Fibroblast of lung (primary cell): Measurements from ENCODE around the gene RDH14. TPM values are rescaled to one million over a fixed set of nuclear protein-coding genes. Genes with fewer than 3 reads are reported as not detected.

Experiments used
- DNase-seq, 2 donors: peaks; one replicate each; pipeline versions ENCODE4 v3.0.0 to v3.0.0-alpha.2; 2010; ENCODE audit warnings: low read depth in 2 of 2
- H2AFZ ChIP-seq: 2 replicates; pipeline ENCODE4 v1.5.1; 2012; ENCODE audit warnings: low read length, control low read depth, inconsistent platforms
- H3K27ac ChIP-seq: 2 replicates; pipeline ENCODE4 v1.5.1; 2011; ENCODE audit warnings: low read length, control low read depth; ENCODE audit not compliant: insufficient read depth
- H3K27me3 ChIP-seq: 2 replicates; pipeline ENCODE4 v1.5.1; 2011; ENCODE audit warnings: mild to moderate bottlenecking, low read length; ENCODE audit not compliant: control insufficient read depth, insufficient read depth
- H3K36me3 ChIP-seq: 2 replicates; pipeline ENCODE4 v1.5.1; 2011; ENCODE audit warnings: low read length; ENCODE audit not compliant: control insufficient read depth, insufficient read depth
- H3K4me1 ChIP-seq: 2 replicates; pipeline ENCODE4 v1.5.1; 2011; ENCODE audit warnings: low read length; ENCODE audit not compliant: control insufficient read depth, insufficient read depth; ENCODE audit errors: extremely low read depth
- H3K4me2 ChIP-seq: 2 replicates; pipeline ENCODE4 v1.5.1; 2011; ENCODE audit warnings: low read length, control low read depth; ENCODE audit not compliant: insufficient read depth; ENCODE audit errors: extremely low read depth
- H3K4me3 ChIP-seq, 4 experiments: fragments of 200-600 bp in 1 of 4; sonication (generic) in 1 of 4; replicated peaks in 1 of 4; 2 replicates each; pipeline ENCODE4 v1.5.1; 2011 to 2016; ENCODE audit warnings: low read length in 4 of 4, low read depth in 3 of 4, mild to moderate bottlenecking in 3 of 4, control low read depth in 2 of 4, inconsistent platforms in 1 of 4, mixed read lengths in 1 of 4; ENCODE audit not compliant: insufficient read depth in 1 of 4; ENCODE audit errors: control extremely low read depth in 1 of 4
- H3K79me2 ChIP-seq: 2 replicates; pipeline ENCODE4 v1.5.1; 2012; ENCODE audit warnings: mild to moderate bottlenecking, low read length, inconsistent platforms; ENCODE audit not compliant: control insufficient read depth, insufficient read depth
- H3K9ac ChIP-seq: 2 replicates; pipeline ENCODE4 v1.5.1; 2011; ENCODE audit warnings: mild to moderate bottlenecking, low read length, control low read depth; ENCODE audit not compliant: insufficient read depth
- H3K9me3 ChIP-seq: 2 replicates; pipeline ENCODE4 v1.5.1; 2012; ENCODE audit warnings: low read depth, low read length; ENCODE audit not compliant: control insufficient read depth, insufficient read depth
- H4K20me1 ChIP-seq: 2 replicates; pipeline ENCODE4 v1.5.1; 2011; ENCODE audit warnings: low read length; ENCODE audit not compliant: control insufficient read depth, insufficient read depth; ENCODE audit errors: extremely low read depth
- CTCF ChIP-seq, 2 donors: IDR thresholded peaks in 1 of 2; conservative IDR thresholded peaks in 1 of 2; 1 replicate in 1 of 2; 2 replicates in 1 of 2; pipeline ENCODE4 v1.5.1; 2011 to 2012; ENCODE audit warnings: low read length in 2 of 2, control low read depth in 1 of 2, inconsistent platforms in 1 of 2, low read depth in 1 of 2, mild to moderate bottlenecking in 1 of 2
- EZH2 ChIP-seq: IDR thresholded peaks from 2 replicates; pipeline ENCODE4 v1.5.1; 2012; ENCODE audit warnings: low read length, control low read depth, mild to moderate bottlenecking; ENCODE audit errors: missing control alignments
- polyA plus RNA-seq, 2 donors: library from polyadenylated mRNA; depleted of rRNA in 1 of 2; stranded (reverse) in 1 of 2; unstranded in 1 of 2; fragments of >200 nt; gene quantifications; 2 replicates each; pipeline ENCODE4 v1.2.1, GENCODE V29; 2011 to 2012; ENCODE audit warnings: missing spikeins in 1 of 2
- total RNA-seq: library from RNA; depleted of rRNA; stranded (reverse); fragments of >200 nt; gene quantifications from 2 replicates; pipeline ENCODE4 v1.2.1, GENCODE V29; 2014

RDH14 gene
- total and polyA plus RNA-seq, 2 donors (not counting 1 experiment from before 2014, with no cell fraction given) = 26.6 to 28.6 TPM

- peak in 1 of 2 donors; percentile 51 for DNase-seq
- H3K9me3 ChIP-seq = no peaks in the 10 kb centered on the region
These were observed 5.8 kb upstream of the RDH14 start for GRCh38 chr2:18566145-18566769.

GRCh38 chr2:18560797-18561085, 288 bp upstream of the RDH14 start:
- TF ChIP-seq CTCF (conservative IDR thresholded peaks at IDR 0.05 in 1 of 2, IDR thresholded peaks at IDR 0.05 in 1 of 2; ENCODE audit: low read depth in 1 of 2, low read length in 2 of 2) (no peak), EZH2 (no peak)
- no peaks in the 10 kb centered on the region for H4K20me1 ChIP-seq
- H3K27me3 ChIP-seq = no peaks in the 10 kb centered on the region
- H2AFZ ChIP-seq = peak overlapping the region; percentile 96
- peak overlapping the region; percentile 86 for H3K4me2 ChIP-seq
- no peaks in the 10 kb centered on the region for H3K9me3 ChIP-seq
- peaks cover 19% of the 10 kb centered on the region for H3K79me2 ChIP-seq
- H3K4me1 ChIP-seq = no peaks in the 10 kb centered on the region
- H3K36me3 ChIP-seq = no peaks in the 10 kb centered on the region
- peak overlapping the region; percentile 66 to 80 (median 76) for H3K4me3 ChIP-seq
- peak overlapping the region; percentile 83 for H3K27ac ChIP-seq
- peak overlapping the region; percentile 55 for H3K9ac ChIP-seq
- no peak for DNase-seq

More at GRCh38 chr2:18566145-18566769, 5.8 kb upstream of the RDH14 start:
- Histone ChIP-seq H3K79me2 (no peaks in the 10 kb centered on the region), H3K9ac (no peak overlapping the region), H3K4me1 (no peaks in the 10 kb centered on the region), H2AFZ (no peak overlapping the region), H3K27ac (no peak overlapping the region), H4K20me1 (no peaks in the 10 kb centered on the region), H3K36me3 (no peaks in the 10 kb centered on the region), H3K4me2 (no peak overlapping the region), H3K4me3 (no peak overlapping the region), H3K27me3 (no peaks in the 10 kb centered on the region)
- TF ChIP-seq EZH2 (no peak), CTCF (conservative IDR thresholded peaks at IDR 0.05 in 1 of 2, IDR thresholded peaks at IDR 0.05 in 1 of 2; ENCODE audit: low read depth in 1 of 2, low read length in 2 of 2) (no peak)

- DNase-seq = no peak
- Histone ChIP-seq H3K27me3 (no peaks in the 10 kb centered on the region), H3K9me3 (no peaks in the 10 kb centered on the region), H2AFZ (peak overlapping the region; percentile 62), H3K79me2 (peaks cover 19% of the 10 kb centered on the region), H3K27ac (peak overlapping the region; percentile 83), H3K4me3 (peak overlapping the region; percentile 72 to 82 (median 80)), H3K4me1 (no peaks in the 10 kb centered on the region), H4K20me1 (no peaks in the 10 kb centered on the region), H3K4me2 (peak overlapping the region; percentile 85), H3K36me3 (no peaks in the 10 kb centered on the region), H3K9ac (peak overlapping the region; percentile 91)
- TF ChIP-seq EZH2 (no peak), CTCF (conservative IDR thresholded peaks at IDR 0.05 in 1 of 2, IDR thresholded peaks at IDR 0.05 in 1 of 2; ENCODE audit: low read depth in 1 of 2, low read length in 2 of 2) (no peak)
These were observed 872 bp downstream of the RDH14 start for GRCh38 chr2:18559531-18560030.
